ENCODE results near the gene CSNK2B.

CSNK2B gene

DNA sequence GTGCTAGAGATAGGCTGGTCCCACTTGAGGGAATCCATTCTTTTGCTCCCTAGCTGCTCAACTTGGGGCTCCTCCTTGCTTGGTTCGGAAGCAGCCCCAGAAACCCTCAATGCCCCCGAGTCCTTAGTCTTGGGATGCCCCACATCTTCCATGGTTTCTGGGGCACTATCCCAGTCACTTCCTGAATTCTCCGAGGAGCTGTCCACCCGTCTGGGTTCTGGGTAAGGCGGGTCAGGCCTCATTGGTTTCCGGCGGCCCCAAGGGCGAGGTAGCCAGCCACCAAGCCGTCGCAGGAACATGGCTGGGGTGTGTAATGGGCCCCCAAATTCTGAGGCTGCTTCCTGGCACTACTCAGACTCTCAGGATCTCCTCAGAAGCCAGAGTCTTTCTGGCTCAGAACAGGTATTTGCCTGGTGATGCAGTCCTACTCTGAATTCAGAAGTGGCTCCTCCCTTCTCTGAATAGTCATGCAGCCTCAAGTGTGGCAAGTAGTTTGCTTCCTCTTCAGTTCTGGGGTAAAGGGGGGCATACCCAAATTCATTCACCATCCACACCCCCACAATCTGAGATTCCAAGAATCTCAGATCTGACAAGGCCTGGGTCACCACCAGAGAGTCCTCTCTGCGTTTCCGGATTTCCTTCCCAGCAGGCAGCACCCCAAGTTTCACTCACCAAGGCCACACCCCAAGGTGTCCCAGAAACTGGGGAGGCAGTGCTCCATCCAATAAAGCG is 6.1 kb upstream of the CSNK2B start:
- DNase-seq (ENCODE audit: extremely low spot score, insufficient read length, low read depth) (no peak), FAIRE-seq (no peak)

- peak; percentile 73 for FAIRE-seq
- DNase-seq (ENCODE audit: extremely low spot score, insufficient read length, low read depth) = peak; percentile 58
Measured at GRCh38 chr6:31660381-31661261, 5.3 kb upstream of the CSNK2B start, which contains the start of gene C6orf47. Gene C6orf47 (minus strand): TSS chr6:31660778. CDS start chr6:31659947, 831 bp downstream.

GRCh38 chr6:31661262-31662123 is 4.4 kb upstream of the CSNK2B start:
- DNase-seq (ENCODE audit: extremely low spot score, insufficient read length, low read depth) (no peak), FAIRE-seq (peak; percentile 41)

DNA sequence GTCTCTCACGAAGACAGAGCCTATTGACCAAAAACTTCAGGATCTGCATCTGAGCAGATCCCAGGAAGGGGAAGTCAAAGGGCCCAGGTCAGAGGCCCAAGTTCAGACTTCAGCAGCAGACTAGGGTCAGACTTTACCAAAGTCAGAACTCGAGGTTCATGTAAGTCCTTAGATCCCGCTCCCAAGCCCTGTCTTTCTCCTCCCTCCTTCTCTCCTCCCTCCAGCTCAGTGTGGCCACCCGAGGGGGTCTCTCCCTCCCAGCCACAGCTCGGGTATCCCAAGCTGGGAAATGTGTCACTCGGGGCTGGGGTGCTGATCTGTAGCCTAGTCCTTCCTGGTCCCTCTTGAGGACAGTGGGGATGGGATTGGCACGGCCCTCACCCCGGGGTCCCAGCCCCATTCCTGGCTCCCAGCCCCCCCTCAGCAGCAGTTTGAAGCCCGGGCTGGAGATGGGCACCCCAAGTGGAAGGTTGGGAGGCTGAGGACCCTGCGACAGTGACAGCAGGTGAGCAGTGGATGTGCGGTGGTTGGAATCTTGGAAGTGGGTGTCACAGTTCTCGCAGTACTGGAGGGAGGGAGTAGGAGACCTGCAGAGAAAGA is 3.7 kb upstream of the CSNK2B start:
- FAIRE-seq = no peak
- DNase-seq (ENCODE audit: extremely low spot score, insufficient read length, low read depth) = no peak

- FAIRE-seq (no peak), DNase-seq (ENCODE audit: extremely low spot score, insufficient read length, low read depth) (no peak)
Measured at GRCh38 chr6:31663126-31663960, 2.5 kb upstream of the CSNK2B start.

- FAIRE-seq (no peak), DNase-seq (ENCODE audit: extremely low spot score, insufficient read length, low read depth) (no peak)
Measured at GRCh38 chr6:31663961-31664789, 1.7 kb upstream of the CSNK2B start.

DNA sequence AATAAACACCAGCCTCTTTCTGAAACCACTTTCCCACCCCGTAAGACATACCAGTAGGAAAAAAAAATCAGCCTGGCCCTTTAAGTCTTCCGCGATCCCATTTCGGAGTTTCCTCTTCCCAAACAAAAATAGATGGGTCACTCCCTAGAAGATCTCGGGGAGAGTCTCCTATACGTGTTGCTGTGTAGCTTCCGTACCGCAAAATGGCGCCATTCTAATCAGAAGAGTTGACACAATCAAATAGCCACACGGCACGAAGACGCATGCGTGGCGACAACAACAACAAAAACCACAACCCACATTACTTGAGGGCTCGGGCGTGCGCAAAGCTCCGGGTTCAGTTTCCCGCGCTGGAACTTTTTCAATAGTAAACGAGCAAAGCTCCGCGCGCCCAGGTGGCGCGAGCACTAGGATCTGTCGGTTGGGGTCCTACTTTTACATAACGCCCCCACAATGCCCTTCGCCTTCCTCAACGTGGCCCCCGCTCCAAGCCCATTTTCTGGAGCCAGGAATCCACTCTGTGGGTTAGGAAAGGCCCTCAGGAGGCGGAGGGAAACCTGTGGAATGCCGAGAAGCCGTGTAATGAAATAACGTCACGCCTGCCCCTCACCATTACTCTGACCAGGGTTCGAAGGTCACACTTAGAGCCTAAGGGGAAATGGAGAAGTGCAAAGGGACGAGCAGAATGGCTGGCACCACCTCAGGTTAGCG is 935 bp upstream of the CSNK2B start, which contains the start of gene GPANK1:
GPANK1 (minus strand) TSS at position 208 of the 711 bp plus-strand sequence. CDS start 519 bp downstream, outside the sequence.
- peak; percentile 89 for FAIRE-seq
- peak; percentile 62 for DNase-seq (ENCODE audit: extremely low spot score, insufficient read length, low read depth)

DNA sequence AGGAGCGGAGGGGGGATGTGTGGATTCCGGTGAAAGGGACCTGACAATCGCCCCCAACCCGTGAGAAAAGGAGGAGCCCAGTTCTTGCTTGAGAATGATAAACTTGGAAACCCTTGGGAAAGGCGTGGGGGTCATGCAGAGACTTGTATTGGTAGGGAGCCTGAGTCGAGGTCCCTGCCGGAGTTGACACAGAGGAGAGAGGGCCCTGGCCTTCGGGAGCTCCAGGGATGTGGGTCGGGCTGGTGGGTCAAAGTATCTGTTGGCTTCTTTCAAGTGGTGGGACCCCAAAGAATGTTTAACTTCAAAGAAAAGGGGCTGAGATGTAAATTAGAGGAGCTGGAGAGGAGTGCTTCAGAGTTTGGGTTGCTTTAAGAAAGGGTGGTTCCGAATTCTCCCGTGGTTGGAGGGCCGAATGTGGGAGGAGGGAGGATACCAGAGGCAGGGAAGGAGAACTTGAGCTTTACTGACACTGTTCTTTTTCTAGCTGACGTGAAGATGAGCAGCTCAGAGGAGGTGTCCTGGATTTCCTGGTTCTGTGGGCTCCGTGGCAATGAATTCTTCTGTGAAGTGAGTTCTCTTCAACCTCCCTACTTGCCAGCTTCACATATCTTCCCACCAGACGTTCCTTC is 571 bp downstream of the CSNK2B start:
- DNase-seq (ENCODE audit: extremely low spot score, insufficient read length, low read depth) (no peak), FAIRE-seq (no peak)

- no peak for DNase-seq (ENCODE audit: extremely low spot score, insufficient read length, low read depth)
- no peak for FAIRE-seq
Measured at GRCh38 chr6:31669676-31670075, 3.8 kb downstream of the CSNK2B start, which contains the start of gene LY6G5B. Gene LY6G5B (plus strand): TSS chr6:31669976. CDS start chr6:31670951, 975 bp downstream.

GRCh38 chr6:31676322-31676903 is 10.5 kb downstream of the CSNK2B start:
- FAIRE-seq = no peak
- no peak for DNase-seq (ENCODE audit: extremely low spot score, insufficient read length, low read depth)

- FAIRE-seq = no peak
- no peak for DNase-seq (ENCODE audit: extremely low spot score, insufficient read length, low read depth)
Measured at GRCh38 chr6:31676904-31677303, 11.0 kb downstream of the CSNK2B start.

DNA sequence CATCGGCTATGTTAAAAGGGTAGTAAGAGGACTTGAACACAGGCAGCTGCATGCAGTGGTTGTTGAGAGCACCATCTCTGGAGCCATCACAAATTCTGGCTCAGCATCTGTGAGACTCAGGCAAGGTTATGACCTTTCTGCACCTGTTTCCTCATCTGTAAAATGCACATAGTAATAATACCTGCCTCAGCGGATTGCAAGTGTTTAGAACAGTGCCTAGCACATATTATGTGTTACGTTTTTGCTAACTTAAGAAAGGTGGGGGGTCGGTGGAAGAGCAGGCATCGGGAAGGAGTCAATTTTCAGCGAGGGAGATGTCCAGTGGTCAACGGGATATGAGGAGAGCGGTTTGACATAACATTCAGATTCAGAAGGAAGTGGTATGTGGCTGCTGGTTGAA is 12.1 kb downstream of the CSNK2B start:
- FAIRE-seq = no peak
- no peak for DNase-seq (ENCODE audit: extremely low spot score, insufficient read length, low read depth)

DNA sequence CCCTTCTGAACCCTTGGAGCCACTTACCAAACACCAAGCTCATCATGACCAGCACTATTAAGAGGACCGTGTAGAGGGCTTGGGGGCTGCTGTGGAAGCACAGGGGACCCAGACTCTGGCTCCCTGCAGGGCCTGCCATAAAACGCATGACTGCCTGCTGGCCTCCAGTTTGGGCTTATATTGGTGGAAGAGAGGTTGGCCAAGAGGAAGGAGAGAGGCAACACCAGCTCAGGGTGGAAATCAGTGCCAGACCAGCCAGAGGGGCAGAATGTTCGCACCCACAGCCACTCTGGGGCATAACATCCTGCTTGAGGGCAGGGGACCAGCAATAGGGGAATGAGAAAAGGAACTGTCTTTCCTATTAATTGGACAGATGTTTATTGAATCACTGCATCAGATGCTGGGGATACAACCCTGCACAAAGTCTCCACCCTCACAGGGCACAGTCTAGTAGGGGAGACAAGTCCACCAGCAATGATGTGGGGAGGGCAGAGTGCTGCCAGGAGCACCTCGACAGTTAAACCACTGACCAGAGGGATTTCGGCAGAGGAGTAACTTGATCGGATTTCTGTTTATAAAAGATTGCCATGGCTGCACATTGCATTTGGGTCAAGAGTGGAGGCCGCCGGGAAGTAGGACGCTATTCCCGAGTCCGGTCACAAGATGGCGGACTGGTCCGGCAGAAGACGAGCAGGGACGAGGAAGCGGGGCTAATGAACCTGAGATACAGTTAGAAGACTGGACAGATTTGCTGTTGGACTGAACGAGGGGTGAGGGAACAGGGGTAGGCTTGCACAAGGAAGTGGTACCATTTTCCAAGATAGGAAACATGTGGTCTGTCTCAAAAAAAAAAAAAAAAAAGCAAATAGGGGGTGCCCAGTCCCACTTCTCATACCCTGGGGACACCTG is 14.6 kb downstream of the CSNK2B start, which contains the start of gene LY6G5C:
LY6G5C (minus strand) TSS at position 842 of the 909 bp plus-strand sequence; CDS start at position 148, 694 bp downstream.
- peak; percentile 60 for DNase-seq (ENCODE audit: extremely low spot score, insufficient read length, low read depth)
- peak; percentile 87 for FAIRE-seq

DNA sequence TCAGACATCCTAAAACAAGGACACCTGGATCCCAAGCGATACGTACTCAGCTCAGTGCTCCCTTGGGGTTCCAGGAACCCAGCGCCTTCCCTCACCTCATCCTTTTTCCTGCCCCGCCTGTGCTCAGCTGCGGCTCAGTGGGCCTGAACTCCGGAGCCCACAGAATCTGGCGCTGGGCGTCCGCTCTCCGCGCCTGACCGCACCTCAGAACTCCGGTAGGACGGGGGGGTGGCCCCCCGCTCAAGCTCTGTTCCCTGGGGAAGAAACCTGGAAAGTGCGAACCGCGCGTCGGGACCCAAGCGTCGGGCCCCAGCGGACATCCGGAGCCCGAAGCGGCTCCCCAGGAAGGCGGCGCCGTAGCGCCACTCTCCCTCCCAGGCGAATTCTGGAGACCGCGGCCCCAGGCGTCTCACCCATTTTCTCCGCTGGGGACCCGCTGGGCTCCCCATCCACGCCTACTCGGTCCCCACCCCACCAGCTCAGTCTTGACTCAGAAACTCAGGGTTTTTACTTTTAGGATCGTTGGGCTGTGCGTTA is 15.3 kb downstream of the CSNK2B start:
- DNase-seq (ENCODE audit: extremely low spot score, insufficient read length, low read depth) (no peak), FAIRE-seq (peak; percentile 50)

GRCh38 chr6:31683591-31683990 is 17.7 kb downstream of the CSNK2B start:
- no peak for DNase-seq (ENCODE audit: extremely low spot score, insufficient read length, low read depth)
- FAIRE-seq = no peak

Measured in GM18507 (cell line).